ENCODE data around the gene COQ8A. TPM values are rescaled to one million over a fixed set of nuclear protein-coding genes. Genes with fewer than 3 reads are reported as not detected.

Gene COQ8A
- total and polyA plus RNA-seq, 2 experiments from 2014 or later, result 25.2 to 37.4 TPM

DNA sequence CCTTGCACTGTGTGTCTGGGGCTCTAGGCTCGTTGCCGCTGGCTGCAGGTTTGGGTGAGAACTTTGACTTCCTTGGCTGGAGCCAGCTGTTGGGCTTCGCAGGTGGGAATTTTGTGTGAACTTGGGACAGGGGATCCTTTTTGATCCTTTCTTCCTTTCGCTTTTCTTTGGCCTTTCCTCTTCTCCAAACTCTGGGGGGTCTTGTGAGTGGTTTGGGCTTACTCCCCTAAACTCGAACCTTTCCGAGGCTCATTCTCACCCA lies 643 bp downstream of the COQ8A start (continued):
- TF ChIP-seq, protein P1, sequence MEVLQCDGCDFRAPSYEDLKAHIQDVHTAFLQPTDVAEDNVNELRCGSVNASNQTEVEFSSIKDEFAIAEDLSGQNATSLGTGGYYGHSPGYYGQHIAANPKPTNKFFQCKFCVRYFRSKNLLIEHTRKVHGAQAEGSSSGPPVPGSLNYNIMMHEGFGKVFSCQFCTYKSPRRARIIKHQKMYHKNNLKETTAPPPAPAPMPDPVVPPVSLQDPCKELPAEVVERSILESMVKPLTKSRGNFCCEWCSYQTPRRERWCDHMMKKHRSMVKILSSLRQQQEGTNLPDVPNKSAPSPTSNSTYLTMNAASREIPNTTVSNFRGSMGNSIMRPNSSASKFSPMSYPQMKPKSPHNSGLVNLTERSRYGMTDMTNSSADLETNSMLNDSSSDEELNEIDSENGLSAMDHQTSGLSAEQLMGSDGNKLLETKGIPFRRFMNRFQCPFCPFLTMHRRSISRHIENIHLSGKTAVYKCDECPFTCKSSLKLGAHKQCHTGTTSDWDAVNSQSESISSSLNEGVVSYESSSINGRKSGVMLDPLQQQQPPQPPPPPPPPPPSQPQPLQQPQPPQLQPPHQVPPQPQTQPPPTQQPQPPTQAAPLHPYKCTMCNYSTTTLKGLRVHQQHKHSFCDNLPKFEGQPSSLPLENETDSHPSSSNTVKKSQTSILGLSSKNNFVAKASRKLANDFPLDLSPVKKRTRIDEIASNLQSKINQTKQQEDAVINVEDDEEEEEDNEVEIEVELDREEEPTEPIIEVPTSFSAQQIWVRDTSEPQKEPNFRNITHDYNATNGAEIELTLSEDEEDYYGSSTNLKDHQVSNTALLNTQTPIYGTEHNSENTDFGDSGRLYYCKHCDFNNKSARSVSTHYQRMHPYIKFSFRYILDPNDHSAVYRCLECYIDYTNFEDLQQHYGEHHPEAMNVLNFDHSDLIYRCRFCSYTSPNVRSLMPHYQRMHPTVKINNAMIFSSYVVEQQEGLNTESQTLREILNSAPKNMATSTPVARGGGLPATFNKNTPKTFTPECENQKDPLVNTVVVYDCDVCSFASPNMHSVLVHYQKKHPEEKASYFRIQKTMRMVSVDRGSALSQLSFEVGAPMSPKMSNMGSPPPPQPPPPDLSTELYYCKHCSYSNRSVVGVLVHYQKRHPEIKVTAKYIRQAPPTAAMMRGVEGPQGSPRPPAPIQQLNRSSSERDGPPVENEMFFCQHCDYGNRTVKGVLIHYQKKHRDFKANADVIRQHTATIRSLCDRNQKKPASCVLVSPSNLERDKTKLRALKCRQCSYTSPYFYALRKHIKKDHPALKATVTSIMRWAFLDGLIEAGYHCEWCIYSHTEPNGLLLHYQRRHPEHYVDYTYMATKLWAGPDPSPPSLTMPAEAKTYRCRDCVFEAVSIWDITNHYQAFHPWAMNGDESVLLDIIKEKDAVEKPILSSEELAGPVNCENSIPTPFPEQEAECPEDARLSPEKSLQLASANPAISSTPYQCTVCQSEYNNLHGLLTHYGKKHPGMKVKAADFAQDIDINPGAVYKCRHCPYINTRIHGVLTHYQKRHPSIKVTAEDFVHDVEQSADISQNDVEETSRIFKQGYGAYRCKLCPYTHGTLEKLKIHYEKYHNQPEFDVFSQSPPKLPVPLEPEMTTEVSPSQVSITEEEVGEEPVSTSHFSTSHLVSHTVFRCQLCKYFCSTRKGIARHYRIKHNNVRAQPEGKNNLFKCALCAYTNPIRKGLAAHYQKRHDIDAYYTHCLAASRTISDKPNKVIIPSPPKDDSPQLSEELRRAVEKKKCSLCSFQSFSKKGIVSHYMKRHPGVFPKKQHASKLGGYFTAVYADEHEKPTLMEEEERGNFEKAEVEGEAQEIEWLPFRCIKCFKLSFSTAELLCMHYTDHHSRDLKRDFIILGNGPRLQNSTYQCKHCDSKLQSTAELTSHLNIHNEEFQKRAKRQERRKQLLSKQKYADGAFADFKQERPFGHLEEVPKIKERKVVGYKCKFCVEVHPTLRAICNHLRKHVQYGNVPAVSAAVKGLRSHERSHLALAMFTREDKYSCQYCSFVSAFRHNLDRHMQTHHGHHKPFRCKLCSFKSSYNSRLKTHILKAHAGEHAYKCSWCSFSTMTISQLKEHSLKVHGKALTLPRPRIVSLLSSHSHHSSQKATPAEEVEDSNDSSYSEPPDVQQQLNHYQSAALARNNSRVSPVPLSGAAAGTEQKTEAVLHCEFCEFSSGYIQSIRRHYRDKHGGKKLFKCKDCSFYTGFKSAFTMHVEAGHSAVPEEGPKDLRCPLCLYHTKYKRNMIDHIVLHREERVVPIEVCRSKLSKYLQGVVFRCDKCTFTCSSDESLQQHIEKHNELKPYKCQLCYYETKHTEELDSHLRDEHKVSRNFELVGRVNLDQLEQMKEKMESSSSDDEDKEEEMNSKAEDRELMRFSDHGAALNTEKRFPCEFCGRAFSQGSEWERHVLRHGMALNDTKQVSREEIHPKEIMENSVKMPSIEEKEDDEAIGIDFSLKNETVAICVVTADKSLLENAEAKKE (CRISPR knock-in tag; IDR thresholded peaks at IDR 0.05), result no peak
- TF ChIP-seq STAT1 (IDR thresholded peaks at IDR 0.05; ENCODE audit: unreplicated experiment), result no peak
- no peak for TF ChIP-seq ZNF114 (CRISPR knock-in tag; IDR thresholded peaks at IDR 0.05)
- TF ChIP-seq, protein P2, sequence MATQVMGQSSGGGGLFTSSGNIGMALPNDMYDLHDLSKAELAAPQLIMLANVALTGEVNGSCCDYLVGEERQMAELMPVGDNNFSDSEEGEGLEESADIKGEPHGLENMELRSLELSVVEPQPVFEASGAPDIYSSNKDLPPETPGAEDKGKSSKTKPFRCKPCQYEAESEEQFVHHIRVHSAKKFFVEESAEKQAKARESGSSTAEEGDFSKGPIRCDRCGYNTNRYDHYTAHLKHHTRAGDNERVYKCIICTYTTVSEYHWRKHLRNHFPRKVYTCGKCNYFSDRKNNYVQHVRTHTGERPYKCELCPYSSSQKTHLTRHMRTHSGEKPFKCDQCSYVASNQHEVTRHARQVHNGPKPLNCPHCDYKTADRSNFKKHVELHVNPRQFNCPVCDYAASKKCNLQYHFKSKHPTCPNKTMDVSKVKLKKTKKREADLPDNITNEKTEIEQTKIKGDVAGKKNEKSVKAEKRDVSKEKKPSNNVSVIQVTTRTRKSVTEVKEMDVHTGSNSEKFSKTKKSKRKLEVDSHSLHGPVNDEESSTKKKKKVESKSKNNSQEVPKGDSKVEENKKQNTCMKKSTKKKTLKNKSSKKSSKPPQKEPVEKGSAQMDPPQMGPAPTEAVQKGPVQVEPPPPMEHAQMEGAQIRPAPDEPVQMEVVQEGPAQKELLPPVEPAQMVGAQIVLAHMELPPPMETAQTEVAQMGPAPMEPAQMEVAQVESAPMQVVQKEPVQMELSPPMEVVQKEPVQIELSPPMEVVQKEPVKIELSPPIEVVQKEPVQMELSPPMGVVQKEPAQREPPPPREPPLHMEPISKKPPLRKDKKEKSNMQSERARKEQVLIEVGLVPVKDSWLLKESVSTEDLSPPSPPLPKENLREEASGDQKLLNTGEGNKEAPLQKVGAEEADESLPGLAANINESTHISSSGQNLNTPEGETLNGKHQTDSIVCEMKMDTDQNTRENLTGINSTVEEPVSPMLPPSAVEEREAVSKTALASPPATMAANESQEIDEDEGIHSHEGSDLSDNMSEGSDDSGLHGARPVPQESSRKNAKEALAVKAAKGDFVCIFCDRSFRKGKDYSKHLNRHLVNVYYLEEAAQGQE (IDR thresholded peaks at IDR 0.05; ENCODE audit: unreplicated experiment), result no peak
- TF ChIP-seq, protein P3, sequence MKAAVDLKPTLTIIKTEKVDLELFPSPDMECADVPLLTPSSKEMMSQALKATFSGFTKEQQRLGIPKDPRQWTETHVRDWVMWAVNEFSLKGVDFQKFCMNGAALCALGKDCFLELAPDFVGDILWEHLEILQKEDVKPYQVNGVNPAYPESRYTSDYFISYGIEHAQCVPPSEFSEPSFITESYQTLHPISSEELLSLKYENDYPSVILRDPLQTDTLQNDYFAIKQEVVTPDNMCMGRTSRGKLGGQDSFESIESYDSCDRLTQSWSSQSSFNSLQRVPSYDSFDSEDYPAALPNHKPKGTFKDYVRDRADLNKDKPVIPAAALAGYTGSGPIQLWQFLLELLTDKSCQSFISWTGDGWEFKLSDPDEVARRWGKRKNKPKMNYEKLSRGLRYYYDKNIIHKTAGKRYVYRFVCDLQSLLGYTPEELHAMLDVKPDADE (IDR thresholded peaks at IDR 0.05), result no peak
- no peak for TF ChIP-seq POLR2AphosphoS5 (IDR thresholded peaks at IDR 0.05; ENCODE audit: low read depth)
- no peak for TF ChIP-seq JUNB (IDR thresholded peaks at IDR 0.05; ENCODE audit: unreplicated experiment)
- no peak for TF ChIP-seq NANOG (IDR thresholded peaks at IDR 0.05; ENCODE audit: borderline replicate concordance)
